Memory B cell (primary cell): ENCODE results near the gene DUSP12.
"Not testable (repeated sequence)": the region's sequence is repeated elsewhere in the genome, so short reads cannot be mapped to it uniquely, and the experiment has no call there.

Source experiments
- ATAC-seq: fragments of 150-1000 bp; cut with Tn5 transposase; 2 replicates; pipeline ENCODE4 v1.10.0; 2021; ENCODE audit warnings: low read depth, mild to moderate bottlenecking, moderate library complexity
- DNase-seq, 2 donors: peaks; one replicate each; pipeline ENCODE4 v3.0.0; 2022; ENCODE audit warnings: low spot score in 2 of 2
- H3K27ac Mint-ChIP-seq: one replicate; pipeline ENCODE4 v1.8.0; 2022; ENCODE audit warnings: mild to moderate bottlenecking, moderate library complexity, mixed read lengths
- H3K27me3 Mint-ChIP-seq: one replicate; pipeline ENCODE4 v1.8.0; 2022; ENCODE audit warnings: mixed read lengths
- H3K36me3 Mint-ChIP-seq: one replicate; pipeline ENCODE4 v1.8.0; 2022; ENCODE audit warnings: mild to moderate bottlenecking, mixed read lengths
- H3K4me1 Mint-ChIP-seq: one replicate; pipeline ENCODE4 v1.8.0; 2022; ENCODE audit warnings: mixed read lengths
- H3K4me3 Mint-ChIP-seq: one replicate; pipeline ENCODE4 v1.8.0; 2022; ENCODE audit warnings: mild to moderate bottlenecking, moderate library complexity, mixed read lengths
- H3K9me3 Mint-ChIP-seq: one replicate; pipeline ENCODE4 v1.8.0; 2022; ENCODE audit warnings: mixed read lengths

The DUSP12 gene

DNA sequence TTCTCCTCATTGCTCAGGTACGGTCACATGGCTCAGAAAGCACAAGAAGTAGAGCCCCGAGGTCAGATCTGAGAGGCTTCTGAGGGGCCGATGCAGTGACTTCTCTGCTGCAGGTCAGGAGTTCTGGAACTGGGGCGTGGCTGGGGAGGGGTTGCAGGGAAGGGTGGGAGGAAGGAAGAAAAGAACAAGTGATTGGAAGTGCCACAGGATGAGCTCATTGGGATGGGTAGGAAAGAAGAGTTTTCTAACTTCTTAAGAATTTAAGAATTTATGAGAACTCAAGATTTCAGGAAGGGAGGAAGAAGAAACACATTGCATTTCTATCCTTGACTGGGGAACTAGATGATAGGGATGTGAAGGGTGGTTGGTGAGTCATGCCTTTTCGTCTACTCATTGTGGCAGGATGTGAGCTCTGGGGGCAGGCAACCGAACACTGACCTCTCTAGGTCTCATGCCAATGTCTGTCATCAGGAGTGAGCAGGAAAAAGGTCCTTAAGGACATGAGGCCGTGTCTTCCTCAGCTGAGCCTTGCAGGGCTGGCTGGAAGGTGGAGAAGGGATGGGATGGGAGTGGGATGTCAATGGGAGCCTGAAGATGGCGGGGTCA is 27.7 kb upstream of the DUSP12 start:
- Mint-ChIP-seq H3K27me3 (no peaks in the 10 kb centered on the region), H3K4me1 (peaks cover 52% of the 10 kb centered on the region), H3K4me3 (no peak overlapping the region), H3K27ac (no peak overlapping the region), H3K36me3 (no peaks in the 10 kb centered on the region), H3K9me3 (no peaks in the 10 kb centered on the region)
- DNase-seq (no peak), ATAC-seq (no peak)

GRCh38 chr1:161722406-161722805 is 27.2 kb upstream of the DUSP12 start:
- no peaks in the 10 kb centered on the region for H3K36me3 Mint-ChIP-seq
- H3K27me3 Mint-ChIP-seq, result no peaks in the 10 kb centered on the region
- H3K4me3 Mint-ChIP-seq, result no peak overlapping the region
- no peak for DNase-seq
- H3K27ac Mint-ChIP-seq, result no peak overlapping the region
- H3K9me3 Mint-ChIP-seq, result no peaks in the 10 kb centered on the region
- peaks cover 47% of the 10 kb centered on the region for H3K4me1 Mint-ChIP-seq
- no peak for ATAC-seq

- ATAC-seq, result no peak
- DNase-seq, result no peak
- Mint-ChIP-seq H3K4me1 (peaks cover 48% of the 10 kb centered on the region), H3K36me3 (no peaks in the 10 kb centered on the region), H3K27me3 (no peaks in the 10 kb centered on the region), H3K4me3 (no peak overlapping the region), H3K9me3 (no peaks in the 10 kb centered on the region), H3K27ac (no peak overlapping the region)
These were observed 26.0 kb upstream of the DUSP12 start for GRCh38 chr1:161723459-161724141.

DNA sequence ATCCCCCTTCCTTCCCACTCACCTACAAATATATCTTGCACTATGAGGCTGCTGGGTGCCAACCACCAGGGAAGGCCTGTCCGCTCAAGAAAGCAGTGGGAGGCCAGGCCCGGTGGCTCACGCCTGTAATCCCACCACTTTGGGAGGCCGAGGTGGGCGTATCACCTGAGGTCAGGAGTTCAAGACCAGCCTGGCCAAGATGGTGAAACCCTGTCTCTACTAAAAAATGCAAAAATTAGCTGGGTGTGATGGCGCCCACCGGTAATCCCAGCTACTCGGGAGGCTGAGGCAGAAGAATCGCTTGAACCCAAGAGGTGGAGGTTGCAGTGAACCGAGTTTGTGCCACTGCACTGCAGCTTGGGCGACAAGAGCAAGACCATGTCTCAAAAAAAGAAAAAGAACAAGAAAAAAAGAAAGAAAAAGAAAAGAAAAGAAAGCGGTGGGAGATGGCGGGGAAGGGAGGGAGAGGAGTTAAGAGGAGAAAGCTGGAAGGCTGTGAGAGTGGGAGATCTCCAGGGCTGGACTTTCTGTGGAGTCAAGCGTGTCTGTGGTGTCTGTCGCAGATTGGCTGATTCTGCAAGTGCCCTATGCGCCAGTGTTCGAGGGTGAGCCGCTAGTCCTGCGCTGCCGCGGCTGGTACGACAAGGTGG is 24.2 kb upstream of the DUSP12 start:
- H3K27me3 Mint-ChIP-seq, ATAC-seq, H3K9me3 Mint-ChIP-seq, DNase-seq, H3K36me3 Mint-ChIP-seq: not testable (repeated sequence)
- Mint-ChIP-seq H3K27ac (peak overlapping the region; percentile 71), H3K4me1 (peaks cover 42% of the 10 kb centered on the region), H3K4me3 (peak overlapping the region; percentile 97)

DNA sequence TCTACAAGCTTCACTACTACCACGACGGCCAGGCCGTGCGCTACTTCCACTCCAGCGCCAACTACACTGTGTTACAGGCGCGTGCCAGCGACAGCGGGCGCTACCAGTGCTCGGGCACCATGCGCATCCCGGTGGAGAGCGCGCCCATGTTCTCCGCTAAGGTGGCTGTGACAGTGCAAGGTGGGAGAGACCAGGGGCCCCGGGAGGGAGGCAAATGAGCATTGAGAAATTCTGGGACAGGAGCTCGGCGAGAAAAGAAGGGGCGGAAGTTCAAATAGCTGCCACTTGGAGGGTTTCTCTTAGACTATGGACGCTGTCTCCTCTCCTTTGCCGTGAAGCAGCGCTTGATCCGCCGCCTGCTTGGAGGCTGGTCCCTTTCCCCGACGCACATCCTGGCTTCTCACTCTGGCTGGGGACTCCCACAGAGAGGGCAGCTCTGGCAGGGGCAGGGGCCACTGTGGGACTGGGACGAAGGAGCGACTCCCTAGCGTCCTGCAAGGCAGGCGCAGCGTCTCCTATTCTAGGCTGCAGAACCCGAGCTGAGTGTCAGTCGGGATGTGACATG is 23.6 kb upstream of the DUSP12 start:
- peak; percentile 43 for ATAC-seq
- H3K4me3 Mint-ChIP-seq, result peak overlapping the region; percentile 97
- H3K9me3 Mint-ChIP-seq, result no peaks in the 10 kb centered on the region
- H3K27ac Mint-ChIP-seq, result peak overlapping the region; percentile 71
- no peaks in the 10 kb centered on the region for H3K36me3 Mint-ChIP-seq
- H3K4me1 Mint-ChIP-seq, result peaks cover 39% of the 10 kb centered on the region
- no peaks in the 10 kb centered on the region for H3K27me3 Mint-ChIP-seq
- DNase-seq, result peak; percentile 32 to 58

DNA sequence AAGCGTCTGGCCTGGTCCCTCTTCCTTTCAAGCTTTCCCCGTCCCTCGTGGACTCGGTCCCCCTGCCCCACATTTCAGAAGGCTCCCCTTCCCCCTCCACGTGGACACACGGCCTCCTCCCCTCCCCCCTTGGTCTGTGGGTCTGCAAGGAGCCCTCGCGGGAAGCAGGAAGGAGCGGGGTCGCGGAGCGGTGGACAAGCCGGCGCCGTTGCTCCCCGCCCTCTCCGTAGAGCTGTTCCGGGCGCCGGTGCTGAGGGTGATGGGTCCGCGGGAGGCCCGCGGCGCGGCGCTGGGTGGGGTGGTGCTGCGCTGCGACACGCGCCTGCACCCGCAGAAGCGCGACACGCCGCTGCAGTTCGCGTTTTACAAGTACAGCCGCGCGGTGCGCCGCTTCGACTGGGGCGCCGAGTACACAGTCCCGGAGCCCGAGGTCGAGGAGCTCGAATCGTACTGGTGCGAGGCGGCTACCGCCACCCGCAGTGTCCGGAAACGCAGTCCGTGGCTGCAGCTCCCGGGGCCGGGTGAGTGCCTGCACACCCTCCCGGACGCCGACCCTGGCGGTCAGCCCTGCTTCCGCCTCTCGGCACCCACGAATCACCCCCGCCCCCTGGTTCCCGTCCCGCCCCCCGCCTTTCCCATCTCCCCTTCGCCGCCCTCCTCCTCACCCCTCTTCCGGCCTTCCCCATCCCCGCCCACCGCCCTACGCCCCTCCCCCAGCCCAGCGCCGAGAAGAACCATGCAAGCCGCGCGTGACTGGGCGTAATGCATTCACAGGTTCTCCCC is 22.9 kb upstream of the DUSP12 start:
- Mint-ChIP-seq H3K4me3 (peak overlapping the region; percentile 97), H3K4me1 (peaks cover 37% of the 10 kb centered on the region), H3K27ac (peak overlapping the region; percentile 71), H3K27me3 (no peaks in the 10 kb centered on the region), H3K36me3 (no peaks in the 10 kb centered on the region), H3K9me3 (no peaks in the 10 kb centered on the region)
- DNase-seq, result peak; percentile 44 to 61
- peak; percentile 67 for ATAC-seq

- ATAC-seq (peak; percentile 7), DNase-seq (peak in 1 of 2 donors; percentile 45)
- Mint-ChIP-seq H3K36me3 (no peaks in the 10 kb centered on the region), H3K27me3 (no peaks in the 10 kb centered on the region), H3K27ac (peak overlapping the region; percentile 90), H3K9me3 (no peaks in the 10 kb centered on the region), H3K4me3 (peak overlapping the region; percentile 97), H3K4me1 (peaks cover 32% of the 10 kb centered on the region)
These were observed 22.2 kb upstream of the DUSP12 start for GRCh38 chr1:161727256-161727924.

DNA sequence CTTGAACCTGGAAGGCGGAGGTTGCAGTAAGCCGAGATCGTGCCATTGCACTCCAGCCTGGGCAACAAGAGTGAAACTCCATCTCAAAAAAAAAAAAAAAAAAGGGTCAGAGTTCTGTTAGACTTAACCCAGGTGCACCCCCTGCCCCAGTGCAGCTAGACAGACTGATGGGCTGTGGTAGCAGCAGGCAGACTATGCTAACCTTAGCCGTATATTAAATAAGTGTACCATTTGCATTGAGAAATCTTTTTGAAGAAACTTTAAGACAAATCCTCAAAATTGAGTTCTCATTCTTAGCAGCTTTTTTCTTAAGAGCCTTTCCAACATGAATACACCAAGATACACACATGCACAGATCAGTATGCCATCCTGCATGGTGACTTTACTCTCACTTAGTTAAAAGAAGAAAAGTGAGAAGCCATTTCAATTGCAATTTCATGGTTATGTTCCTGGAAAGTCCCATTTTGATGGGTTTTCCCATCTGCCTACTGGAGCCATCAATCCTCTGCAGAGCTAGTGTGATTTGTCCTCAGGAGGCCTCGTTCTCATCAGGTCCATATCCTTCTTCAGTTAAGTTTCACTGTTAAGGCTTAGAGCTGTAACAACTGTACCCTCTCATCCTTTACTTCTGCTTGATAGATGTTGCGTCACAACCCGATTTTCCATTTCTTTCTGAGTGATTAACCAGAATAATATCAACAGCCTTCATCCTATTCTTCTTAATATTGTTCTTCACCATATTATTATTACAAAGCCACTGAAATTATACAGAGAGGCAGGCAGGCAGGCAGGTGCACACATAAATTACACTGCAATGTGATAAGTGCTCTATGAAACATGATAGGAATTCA is 21.0 kb upstream of the DUSP12 start:
- Mint-ChIP-seq H3K9me3 (no peaks in the 10 kb centered on the region), H3K4me3 (no peak overlapping the region), H3K4me1 (peaks cover 32% of the 10 kb centered on the region), H3K27me3 (no peaks in the 10 kb centered on the region), H3K36me3 (no peaks in the 10 kb centered on the region), H3K27ac (peak overlapping the region; percentile 17)
- DNase-seq, result no peak
- no peak for ATAC-seq

GRCh38 chr1:161730050-161730564 is 19.5 kb upstream of the DUSP12 start:
- Mint-ChIP-seq H3K4me1 (peaks cover 26% of the 10 kb centered on the region), H3K36me3 (no peaks in the 10 kb centered on the region), H3K27me3 (no peaks in the 10 kb centered on the region), H3K27ac (peak overlapping the region; percentile 45), H3K9me3 (no peaks in the 10 kb centered on the region), H3K4me3 (no peak overlapping the region)
- ATAC-seq (no peak), DNase-seq (no peak)

DNA sequence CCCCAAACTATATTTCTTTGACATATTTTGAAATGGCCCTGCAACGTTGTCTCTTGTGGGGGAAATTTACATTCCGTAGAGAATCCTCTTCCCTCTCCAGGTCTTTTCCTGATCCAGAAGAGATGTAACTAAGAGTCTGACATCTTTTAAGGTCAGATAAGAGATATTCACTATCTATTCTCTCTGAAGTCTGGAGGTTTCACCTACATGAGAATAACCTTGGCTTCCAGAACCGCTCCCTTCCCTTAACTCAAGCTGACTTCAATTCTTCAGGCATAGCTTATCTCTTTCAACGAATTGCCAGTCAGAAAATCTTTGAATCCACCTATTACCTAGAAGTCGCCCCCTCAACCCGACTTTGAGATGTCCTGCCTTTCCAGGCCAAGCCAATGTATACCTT is 18.3 kb upstream of the DUSP12 start:
- Mint-ChIP-seq H3K4me3 (no peak overlapping the region), H3K36me3 (no peaks in the 10 kb centered on the region), H3K27ac (no peak overlapping the region), H3K27me3 (no peaks in the 10 kb centered on the region), H3K4me1 (peaks cover 24% of the 10 kb centered on the region), H3K9me3 (no peaks in the 10 kb centered on the region)
- no peak for ATAC-seq
- DNase-seq, result no peak

DNA sequence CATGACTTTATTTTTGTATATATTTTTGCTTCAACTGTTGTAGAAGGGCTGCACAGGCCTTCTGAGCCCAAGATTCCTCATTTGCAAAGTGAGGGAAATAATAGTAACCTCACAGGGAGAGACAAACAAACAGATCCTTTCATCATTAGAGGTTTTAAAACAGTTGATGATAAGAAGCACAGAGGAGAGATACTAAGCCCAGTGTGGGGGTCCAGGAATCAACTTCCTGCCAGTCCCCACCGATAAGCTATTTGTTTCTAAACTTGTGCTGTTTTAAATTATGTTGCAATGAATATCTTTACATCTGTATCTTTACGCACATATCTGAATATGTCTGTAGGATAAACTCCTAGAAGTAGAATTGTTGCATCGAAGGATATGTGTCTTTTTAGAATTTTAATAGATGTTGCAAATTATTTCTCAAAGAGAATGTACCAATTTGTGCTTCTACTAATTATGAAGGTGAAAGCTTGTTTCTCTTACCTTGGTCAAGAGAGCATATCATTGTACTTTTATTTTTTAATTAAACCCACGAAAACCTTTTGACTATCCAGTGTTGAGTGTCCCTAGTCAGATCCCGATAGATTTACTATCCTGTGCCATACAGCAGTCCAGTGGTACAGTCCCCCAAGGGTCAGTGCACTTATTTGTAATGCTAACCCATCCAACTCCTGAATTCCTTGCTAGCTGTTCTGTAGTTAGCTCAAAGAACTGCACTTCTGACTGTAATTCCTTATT is 17.4 kb upstream of the DUSP12 start:
- no peaks in the 10 kb centered on the region for H3K36me3 Mint-ChIP-seq

GRCh38 chr1:161733526-161733925 is 16.1 kb upstream of the DUSP12 start:
- DNase-seq (no peak), ATAC-seq (no peak)
- Mint-ChIP-seq H3K4me1 (peaks cover 21% of the 10 kb centered on the region), H3K27me3 (no peaks in the 10 kb centered on the region), H3K4me3 (no peak overlapping the region), H3K9me3 (no peaks in the 10 kb centered on the region), H3K36me3 (no peaks in the 10 kb centered on the region), H3K27ac (no peak overlapping the region)

More for the DNA sequence above, 17.4 kb upstream of the DUSP12 start:
- no peaks in the 10 kb centered on the region for H3K27me3 Mint-ChIP-seq
- H3K27ac Mint-ChIP-seq, result no peak overlapping the region
- DNase-seq, result no peak
- peaks cover 26% of the 10 kb centered on the region for H3K4me1 Mint-ChIP-seq
- ATAC-seq, result no peak
- no peaks in the 10 kb centered on the region for H3K9me3 Mint-ChIP-seq
- no peak overlapping the region for H3K4me3 Mint-ChIP-seq
